ENCODE measurements around the gene RHOA.
"Not testable (repeated sequence)": the region's sequence is repeated elsewhere in the genome, so short reads cannot be mapped to it uniquely, and the experiment has no call there.

Gene RHOA

DNA sequence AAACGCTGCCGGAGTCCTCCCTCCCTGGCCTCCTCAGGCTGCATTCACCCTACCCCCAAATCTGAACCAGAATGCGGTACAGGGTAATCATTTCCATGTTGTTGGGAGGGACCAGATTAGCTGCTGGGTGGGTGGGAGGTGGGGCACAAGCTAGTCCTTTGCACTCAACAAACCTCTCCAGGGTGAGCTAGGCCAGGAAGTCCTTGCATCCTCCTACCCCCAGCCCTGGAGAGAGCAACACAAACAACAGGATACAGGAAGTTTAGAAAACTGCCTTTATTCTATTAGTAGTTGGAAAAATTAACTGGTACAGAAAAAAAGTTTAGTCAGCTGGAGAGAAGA, 52.9 kb downstream of the RHOA start:
- no peak for DNase-seq

DNA sequence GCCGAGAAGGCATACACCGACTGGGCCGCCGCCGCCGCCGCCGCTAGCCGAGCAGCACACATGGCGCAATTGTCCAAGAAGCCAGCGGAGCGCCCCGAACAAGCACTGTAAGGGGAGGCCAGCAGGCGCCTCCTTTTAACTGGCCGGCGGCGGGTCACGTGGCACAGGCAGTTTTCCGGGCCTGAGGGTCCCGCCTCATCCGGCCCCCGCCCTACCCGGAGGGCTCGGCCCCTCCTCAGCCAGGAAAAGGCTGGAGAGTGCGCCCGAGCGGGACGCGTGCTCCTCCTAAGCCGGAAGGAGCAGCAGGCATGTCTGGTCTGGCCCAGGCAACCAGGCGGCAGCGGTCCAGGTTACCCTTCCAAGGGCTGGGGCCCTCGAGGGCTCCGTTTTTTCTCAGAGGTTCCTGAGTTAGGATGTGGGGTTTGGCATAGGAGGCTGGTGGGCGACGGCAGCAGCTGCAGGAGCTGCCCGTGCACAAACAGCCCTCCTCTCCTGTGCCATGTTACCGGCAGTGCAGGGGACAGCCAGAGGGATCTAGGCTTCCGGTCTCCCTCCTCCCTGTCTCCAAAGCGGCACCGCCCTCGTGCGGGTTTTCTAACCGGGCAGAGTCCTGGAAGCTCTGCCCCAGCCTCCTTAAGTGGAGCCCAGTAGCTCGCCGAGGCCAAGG, 53.4 kb downstream of the RHOA start, which contains the start of gene GPX1:
Gene GPX1, minus strand, starts transcription at position 137 of the 667 bp plus-strand sequence. Its CDS starts 75 bp downstream, at position 62.
- DNase-seq: peak; percentile 88

DNA sequence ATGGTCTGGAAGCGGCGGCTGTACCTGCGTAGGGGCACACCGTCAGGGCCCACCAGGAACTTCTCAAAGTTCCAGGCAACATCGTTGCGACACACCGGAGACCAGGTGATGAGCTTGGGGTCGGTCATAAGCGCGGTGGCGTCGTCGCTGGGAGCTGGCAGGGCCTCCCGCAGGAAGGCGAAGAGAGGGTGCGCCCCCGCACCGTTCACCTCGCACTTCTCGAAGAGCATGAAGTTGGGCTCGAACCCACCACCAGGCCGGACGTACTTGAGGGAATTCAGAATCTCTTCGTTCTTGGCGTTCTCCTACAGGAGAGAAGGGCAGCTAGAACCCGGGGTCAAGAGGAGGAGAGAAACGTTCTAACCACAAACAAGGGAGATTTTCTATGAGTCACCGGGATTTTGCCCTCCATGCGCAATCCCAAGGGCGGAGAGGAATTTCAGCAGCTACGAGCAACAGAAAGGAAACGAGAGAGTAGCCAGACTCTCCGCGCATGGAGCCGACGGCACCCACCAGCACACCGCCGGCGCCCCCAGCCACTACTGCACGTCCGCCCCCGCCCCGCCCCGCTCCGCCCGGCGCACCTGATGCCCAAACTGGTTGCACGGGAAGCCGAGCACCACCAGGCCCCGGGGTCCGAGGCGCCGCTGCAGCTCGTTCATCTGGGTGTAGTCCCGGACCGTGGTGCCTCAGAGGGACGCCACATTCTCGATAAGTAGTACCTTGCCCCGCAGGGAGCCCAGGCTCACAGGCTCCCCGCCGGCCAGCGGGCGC, 54.1 kb downstream of the RHOA start:
- not testable (repeated sequence) for DNase-seq

DNA sequence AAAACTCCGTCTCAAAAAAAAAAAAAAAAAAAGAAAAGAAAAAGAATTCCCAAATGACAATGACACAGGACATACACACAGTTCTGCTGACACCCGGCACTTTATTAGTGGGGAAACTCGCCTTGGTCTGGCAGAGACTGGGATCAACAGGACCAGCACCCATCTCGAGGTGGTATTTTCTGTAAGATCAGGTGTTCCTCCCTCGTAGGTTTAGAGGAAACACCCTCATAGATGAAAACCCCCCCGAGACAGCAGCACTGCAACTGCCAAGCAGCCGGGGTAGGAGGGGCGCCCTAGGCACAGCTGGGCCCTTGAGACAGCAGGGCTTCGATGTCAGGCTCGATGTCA, 54.7 kb downstream of the RHOA start:
- not testable (repeated sequence) for DNase-seq

DNA sequence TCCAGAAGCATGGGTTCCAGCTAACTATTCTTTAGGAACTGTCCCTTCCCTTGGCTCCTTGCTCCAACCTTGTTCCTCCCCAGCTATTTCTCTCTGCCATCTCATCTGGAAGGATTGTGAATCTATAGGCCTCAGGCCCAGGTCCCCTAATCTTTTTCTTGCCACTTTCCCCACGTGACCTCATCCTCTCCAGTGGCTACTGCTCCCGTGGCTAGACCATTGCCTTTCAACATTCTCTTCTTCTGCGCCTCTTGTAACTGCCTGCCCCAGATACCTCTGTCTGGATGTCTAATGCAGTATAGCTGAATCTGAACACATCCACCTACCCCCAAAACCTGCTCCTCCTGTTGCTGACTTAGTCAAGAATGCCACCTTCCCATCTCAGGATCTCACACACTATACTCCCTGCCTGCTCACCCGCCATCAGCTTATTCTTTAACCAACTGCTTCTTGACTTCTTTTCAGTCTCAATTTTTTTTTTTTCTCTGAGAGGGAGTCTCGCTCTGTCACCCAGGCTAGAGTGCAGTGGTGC, 58.8 kb downstream of the RHOA start:
- DNase-seq: no peak

DNA sequence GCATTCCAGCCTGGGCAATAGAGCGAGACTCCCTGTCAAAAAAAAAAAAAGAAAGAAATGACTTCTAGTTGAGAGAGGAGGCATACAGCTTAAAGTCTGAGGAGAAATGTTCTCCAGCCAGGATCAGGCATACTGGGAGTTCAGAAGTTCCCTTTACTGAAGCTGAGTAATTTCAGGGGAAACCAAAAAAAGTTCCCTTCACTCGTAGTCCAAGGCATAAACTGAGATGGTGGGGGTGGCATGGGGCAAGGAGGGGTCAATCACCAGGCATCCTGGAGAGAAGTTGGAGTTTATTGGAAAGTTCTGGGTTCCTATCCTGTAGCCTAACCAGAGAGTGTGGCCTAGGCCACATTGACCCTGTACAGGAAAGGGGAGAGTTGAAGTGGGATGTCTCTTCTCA, 59.5 kb downstream of the RHOA start:
- DNase-seq: no peak

DNA sequence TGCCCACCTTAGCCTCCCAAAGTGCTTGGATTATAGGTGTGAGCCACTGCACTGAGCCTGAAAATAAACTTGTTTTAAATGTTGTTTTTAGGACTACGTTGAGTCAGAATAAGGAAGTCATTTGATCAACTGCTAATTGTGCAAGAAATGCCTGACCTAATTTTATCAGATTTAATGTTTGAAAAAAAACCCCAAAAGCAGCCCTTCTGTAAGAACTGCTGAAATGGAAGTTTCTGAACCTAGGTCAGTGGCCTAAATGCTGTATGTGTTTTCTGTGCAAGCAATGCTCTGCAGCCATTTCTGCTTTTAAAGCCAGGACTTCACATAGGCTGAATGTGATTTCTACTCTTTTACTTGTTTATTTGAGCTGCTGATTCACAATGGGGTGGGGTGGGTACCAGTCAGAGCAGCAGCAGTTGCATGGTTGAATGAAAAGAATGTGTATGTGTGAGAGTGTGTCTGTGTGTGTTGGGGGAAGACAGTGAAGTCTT, 60.2 kb downstream of the RHOA start:
- no peak for DNase-seq

DNA sequence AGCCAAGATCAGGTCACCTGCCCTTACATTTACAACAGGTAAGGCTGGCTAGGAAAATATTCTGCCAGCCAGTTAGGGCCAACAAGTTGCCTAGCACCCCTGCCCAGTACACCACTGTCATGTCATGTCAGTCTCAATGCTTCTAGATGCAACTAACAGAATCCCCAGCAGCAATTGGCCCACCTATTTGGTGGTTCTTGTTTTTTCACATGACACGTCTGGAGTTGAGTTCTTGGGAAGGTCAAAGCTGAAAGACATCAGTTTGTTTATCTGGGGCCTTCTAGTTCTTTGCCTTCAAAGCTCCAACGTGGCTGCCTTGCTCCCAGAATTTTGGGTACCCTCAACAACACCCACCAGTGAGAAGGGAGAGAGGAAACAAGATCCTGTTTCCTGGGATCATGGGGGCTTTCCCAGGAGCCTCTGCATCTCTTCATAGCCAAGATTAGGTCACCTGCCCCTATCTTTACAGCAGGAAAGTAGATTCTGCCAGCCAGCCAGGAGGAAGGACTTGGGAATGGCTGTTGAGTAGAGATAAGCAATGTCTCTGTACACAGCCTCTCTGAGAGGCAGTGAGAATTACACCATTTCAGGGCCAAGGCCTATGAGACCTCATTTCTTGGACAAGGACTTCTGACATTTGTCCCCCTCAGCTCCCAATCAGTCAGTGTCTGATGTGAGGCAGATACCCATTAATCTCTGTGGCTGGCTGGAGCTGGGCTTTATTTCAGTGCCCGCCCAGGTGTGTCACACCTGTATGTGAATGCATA, 62.2 kb downstream of the RHOA start:
- no peak for DNase-seq

DNA sequence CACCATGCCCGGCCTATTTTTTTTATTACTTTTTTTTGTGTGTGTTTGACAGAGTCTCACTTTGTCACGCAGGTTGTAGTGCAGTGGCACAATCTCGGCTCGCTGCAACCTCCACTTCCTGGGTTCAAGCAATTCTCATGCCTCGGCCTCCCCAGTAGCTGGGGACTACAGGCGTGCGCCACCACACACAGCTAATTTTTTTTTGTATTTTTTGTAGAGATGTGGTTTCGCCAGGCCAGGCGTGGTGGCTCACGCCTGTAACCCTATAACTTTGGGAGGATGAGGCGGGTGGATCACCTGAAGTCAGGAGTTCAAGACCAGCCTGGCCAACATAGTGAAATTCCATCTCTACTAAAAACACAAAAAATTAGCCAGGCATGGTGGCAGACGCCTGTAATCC, 63.4 kb downstream of the RHOA start:
- not testable (repeated sequence) for DNase-seq

DNA sequence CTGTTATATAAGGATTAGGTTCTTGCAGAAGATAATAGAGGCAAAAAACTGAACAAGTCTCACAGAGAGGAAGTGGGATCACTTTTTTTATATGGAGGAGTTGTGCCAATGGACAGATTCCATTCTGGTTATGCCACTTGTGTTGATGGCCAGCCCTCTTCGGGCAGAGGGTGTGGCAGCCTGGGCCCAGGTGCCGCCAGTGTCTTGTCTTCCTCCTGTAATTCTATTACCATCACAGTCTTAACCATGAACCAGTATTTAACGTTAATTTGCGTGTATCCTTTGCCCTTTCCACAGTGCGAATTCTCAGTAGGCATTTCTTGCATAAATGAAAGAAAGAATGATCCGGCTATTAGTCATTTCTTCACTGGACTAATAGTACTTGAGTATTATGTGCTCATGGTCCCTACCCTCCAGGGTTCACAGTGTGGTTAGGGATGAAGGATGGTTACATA, 65.0 kb downstream of the RHOA start:
- DNase-seq: no peak

DNA sequence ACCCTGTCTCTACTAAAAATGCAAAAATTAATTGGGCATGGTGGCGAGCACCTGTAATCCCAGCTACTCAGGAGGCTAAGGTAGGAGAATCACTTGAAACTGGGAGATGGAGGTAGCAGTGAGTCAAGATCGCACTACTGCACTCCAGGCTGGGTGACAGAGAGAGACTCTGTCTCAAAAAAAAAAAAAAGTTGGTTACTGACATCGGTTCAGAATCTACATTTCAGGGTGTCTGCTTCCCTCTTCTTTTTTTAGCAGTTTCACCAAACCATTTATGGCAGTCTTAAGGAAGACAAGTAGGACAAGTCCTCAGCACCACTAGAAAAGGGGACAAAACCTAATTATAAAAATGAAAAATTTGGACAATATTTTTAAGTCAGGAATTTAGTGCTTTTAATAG, 68.6 kb downstream of the RHOA start:
- DNase-seq: no peak

DNA sequence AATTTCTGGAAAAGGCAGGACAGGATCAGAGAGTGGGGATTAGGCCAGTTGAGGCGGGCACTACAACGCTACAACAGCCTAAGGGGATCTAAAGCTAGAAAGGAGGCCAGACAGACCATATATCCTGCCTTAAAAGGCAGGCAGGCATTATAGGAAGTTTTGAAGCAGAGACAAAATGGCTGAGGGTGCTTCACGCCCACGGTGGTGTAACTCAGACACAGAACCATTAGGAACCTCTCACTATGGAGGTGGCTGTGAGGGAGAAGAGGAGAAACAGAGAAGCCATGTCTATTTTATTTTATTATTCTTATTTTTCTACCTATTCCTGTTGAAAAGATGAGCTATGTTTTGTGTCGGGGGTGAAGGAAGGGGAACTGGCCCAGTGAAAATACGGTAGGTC, 69.8 kb downstream of the RHOA start:
- no peak for DNase-seq

DNA sequence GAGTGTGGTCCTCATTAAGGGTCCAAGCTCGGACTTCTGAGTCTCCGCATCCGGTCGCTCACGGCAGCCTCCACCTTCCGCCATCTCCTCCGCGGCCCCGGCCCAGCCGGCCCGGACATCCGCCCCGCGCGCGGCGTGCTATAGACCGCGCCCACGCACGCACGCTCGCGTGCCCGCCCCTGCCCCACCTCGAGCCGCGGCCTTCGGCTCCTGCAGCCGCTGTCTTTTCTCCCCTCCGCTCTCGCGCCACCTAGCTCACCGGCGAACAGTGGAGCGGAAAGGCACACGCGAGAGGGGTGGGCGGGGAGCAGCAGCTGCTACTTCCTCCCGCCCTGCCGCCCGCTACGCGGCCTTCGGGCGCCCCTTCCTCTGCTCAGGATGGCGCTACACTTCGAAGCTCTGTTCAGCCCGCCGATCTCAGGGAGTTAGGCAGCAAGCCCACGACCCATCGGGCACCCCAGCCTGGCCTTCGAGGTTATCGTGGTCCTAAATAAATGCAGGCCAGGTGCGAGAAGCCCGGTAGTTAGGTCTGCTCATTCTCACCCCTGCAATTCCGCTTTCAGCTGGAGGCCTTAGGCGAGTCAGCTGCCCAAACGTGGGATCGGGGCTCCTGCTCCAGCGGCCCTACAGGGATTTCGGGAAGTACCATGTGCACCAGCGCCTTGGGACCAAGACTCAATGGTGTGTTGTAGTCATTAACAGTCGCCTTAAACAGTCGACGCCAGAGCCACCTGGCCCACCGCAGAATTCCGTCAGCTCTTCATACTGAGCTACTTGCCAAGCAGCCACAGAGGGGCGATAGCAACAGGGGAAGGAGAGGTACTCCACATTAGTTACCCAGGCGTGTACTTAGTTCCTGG, 71.6 kb downstream of the RHOA start, which contains the start of gene USP4:
Gene USP4, minus strand, starts transcription at position 113 of the 860 bp plus-strand sequence. Its CDS starts 29 bp downstream, at position 84.
- peak; percentile 68 for DNase-seq

DNA sequence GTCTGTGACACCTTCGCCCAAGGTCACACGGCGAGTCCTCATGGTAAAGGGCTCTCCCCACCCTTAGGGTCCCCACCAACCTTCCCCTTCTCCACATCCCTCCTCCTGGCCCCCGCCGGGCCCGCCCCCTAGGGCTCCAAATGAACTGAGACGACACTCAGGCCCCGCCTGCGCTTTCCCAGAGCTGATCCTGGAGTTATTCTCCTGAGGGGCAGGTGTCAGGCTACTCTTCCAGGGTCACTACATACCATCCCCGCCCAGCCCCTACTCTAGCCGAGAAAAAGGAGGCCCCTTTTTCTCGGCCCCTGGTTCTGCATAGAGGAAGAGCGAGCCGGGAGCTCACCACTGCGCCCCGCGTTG, 72.2 kb downstream of the RHOA start:
- no peak for DNase-seq

DNA sequence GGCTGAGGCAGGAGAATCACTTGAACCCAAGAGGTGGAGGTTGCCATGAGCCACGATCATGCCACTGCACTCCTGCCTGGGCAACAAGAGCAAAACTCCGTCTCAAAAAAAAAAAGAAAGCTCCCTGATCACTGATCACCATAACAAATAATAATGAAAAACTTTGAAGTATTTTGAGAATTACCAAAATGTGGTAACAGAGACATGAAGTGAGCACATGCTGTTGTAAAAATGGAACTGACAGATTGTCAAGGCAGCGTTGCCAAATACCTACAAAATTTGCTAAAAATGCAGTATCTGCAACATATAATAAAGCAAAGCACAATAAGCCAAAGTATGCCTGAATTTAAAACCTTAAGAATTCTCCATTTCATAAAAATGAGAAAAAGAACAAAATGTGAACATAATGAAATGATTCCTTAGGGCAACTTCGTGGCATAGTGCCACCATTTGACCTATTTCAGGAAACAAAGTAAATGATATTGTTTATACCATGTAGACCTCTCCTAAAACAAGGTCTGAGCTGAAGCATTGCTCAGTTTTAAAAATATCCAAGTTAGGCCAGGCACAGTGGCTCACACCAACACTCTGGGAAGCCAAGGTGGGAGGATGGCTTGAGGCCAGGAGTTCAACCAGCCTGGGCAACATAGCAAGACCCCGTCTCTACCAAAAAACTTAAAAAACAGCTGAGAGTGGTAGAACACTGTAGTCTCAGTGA, 77.7 kb downstream of the RHOA start:
- no peak for DNase-seq

DNA sequence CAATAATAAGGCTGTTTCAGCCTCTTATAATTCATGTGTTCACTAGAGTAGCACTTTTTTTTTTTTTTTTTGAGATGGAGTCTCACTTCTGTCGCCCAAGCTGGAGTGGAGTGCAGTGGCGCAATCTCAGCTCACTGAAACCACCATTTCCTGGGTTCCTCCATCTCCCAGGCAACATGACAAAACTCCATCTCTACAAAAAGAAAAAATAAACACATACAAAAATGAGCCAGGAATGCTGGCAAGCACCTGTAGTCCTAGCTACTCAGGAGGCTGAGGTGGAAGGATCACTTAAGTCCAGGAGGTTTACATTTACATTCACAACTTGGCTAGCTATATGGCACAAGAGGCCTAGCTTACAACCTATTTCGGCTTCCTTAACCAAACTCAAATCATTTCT, 78.7 kb downstream of the RHOA start:
- no peak for DNase-seq

DNA sequence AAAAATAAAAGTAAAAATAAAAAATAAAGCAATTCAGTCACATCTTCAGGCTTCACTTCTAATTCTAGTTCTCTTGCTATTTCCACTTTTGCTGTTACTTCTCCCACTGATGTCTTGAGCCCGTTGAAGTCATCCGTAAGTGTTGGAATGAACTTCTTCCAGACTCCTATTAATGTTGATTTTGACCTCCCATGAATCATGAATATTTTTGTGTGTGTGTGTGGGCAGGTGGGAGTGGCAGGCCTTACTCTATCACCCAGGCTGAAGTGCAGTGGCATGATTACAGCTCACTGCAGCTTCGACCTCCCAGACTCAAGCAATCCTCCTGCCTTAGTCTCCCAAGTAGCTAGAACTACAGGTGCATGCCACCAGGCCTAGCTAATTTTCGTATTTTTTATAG, 82.6 kb downstream of the RHOA start:
- no peak for DNase-seq

DNA sequence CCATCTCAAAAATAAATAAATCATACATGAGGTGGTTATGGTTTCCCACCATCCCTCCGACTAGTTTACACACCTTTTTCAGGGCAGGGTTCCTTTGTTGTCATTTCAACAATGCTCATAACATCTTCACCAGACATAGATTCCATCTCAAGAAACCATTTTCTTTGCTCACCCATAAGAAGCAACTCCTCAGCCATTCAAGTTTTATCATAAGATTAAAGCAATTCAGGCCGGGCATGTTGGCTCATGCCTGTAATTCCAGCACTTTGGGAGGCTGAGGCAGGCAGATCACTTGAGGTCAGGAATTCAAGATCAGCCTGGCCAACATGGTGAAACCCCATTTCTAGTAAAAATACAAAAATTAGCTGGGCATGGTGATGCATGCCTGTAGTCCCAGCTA, 83.4 kb downstream of the RHOA start:
- DNase-seq: not testable (repeated sequence)

DNA sequence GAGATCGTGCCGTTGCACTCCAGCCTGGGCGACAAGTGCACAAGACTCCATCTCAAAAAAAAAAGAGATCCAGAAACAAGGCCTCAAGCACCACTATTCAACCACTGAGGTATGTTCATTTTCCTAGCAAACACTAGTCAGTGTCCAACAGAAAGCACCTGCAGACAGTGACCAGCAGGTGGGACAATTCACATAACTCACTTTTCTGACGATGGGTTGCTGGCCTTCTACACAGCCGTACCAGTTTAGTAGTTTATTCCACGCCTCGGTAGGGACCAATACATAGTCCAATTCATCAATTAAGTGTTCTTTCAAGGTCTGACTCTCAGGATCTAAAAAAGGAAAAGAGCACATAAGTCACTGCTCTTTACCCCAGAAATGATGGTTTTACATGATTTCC, 84.3 kb downstream of the RHOA start:
- DNase-seq: no peak

DNA sequence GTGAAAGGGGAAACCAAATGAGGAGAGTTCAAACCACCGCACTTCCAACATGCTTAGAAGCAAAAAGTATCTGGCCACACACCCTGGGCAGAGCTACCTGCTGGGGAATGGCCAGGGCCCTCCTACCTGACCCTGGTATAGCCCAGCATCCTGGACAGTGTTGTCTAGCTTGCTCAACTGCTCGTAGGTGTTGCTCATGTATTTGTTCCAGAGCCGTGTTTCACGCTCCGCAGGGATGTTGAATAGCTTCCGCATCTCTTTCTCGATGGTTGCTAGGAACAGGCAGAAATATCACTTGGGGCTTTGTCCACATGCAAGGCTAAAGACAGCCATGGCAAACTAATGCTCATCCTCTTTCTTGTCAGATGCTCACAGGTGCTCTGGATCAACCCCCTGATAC, 87.0 kb downstream of the RHOA start:
- no peak for DNase-seq

DNA sequence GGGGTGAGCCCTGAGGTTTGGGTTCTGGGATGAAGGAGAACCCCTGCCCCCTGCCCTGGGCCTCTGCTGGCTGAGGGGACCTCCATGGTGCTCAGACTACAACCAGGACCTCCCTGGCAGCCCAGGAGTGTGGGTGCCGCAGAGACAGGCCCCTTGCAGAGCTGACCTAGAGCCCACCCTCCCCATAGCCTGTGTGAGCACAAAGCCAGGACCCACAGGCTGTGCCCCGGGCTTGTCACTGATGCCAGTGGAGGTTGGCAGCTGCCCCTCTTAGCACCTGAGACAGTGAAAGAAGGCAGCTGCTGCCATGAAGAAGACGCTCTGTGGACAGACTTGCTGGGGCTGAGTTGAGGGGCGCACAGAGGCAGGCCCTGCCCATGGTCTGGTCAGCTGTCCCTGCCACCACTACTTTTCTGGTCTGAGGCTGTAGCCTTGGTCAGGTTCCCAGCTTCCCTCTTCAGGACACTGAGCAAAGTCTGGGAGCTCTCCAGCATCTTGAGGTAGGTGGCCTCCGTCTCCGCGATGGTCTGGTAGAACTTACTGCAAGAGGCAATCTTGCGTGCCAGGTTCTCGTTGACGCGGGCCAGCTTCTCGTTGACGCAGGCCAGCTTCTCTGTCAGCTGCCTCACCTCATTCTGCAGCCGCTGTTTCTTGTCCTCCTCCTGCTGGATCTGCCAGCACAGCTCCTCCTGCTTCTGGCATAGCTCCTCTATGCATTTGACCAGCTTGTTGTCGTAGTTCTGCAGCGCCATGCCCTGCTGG, 94.9 kb downstream of the RHOA start:
- DNase-seq: no peak
